ENCODE measurements around the gene ZC3H4.

The ZC3H4 gene

GRCh38 chr19:47094557-47095475 lies 18.8 kb downstream of the ZC3H4 start:
- FAIRE-seq (no peak), DNase-seq (ENCODE audit: insufficient read length, low spot score) (no peak)
- TF ChIP-seq CTCF (IDR thresholded peaks at IDR 0.05; ENCODE audit: insufficient read depth, missing control alignments) = no peak

GRCh38 chr19:47093841-47094240 lies 19.7 kb downstream of the ZC3H4 start:
- no peak for DNase-seq (ENCODE audit: insufficient read length, low spot score)
- TF ChIP-seq CTCF (IDR thresholded peaks at IDR 0.05; ENCODE audit: insufficient read depth, missing control alignments) = no peak
- FAIRE-seq = no peak

GRCh38 chr19:47093254-47093653 lies 20.3 kb downstream of the ZC3H4 start:
- DNase-seq (ENCODE audit: insufficient read length, low spot score) (no peak), FAIRE-seq (no peak)
- TF ChIP-seq CTCF (IDR thresholded peaks at IDR 0.05; ENCODE audit: insufficient read depth, missing control alignments) = no peak

GRCh38 chr19:47089767-47090350 lies 23.7 kb downstream of the ZC3H4 start:
- FAIRE-seq (no peak), DNase-seq (ENCODE audit: insufficient read length, low spot score) (no peak)
- TF ChIP-seq CTCF (IDR thresholded peaks at IDR 0.05; ENCODE audit: insufficient read depth, missing control alignments) = no peak

DNA sequence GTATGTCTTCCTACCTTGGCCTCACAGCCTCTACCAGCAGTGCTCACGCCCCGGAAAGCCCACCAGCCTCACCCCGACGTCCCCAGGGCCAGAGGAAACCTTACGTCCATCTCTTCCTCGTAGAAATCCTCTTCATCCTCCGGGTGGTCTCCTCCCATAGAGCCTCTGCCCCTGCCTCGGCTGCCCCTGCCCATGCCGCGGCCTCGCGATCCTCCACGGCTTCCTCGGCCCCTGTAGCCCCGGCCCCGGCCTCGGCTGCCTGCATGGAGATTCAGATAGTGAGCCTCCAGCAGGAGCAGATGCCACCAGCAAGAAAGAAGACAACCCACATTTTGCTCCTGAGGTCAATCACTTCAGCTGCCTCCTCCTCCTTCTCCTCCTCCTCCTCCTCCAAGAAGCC lies 27.3 kb downstream of the ZC3H4 start:
- FAIRE-seq = no peak
- DNase-seq (ENCODE audit: insufficient read length, low spot score) = no peak
- no peak for TF ChIP-seq CTCF (IDR thresholded peaks at IDR 0.05; ENCODE audit: insufficient read depth, missing control alignments)

- DNase-seq (ENCODE audit: insufficient read length, low spot score) = no peak
- FAIRE-seq = no peak
- TF ChIP-seq CTCF (IDR thresholded peaks at IDR 0.05; ENCODE audit: insufficient read depth, missing control alignments) = no peak
Observed at GRCh38 chr19:47084879-47085439, 28.6 kb downstream of the ZC3H4 start.
